Myocyte (in vitro differentiated cells): ENCODE data around the gene TRIM2. TPM values are rescaled to one million over a fixed set of nuclear protein-coding genes. Genes with fewer than 3 reads are reported as not detected.

Source experiments
- DNase-seq: peaks from one replicate; pipeline ENCODE4 v3.0.0-alpha.2; 2012; ENCODE audit warnings: low read depth
- total RNA-seq: library from RNA; depleted of rRNA; stranded (reverse); fragments of >200 nt; gene quantifications from 2 replicates; pipeline ENCODE4 v1.2.3, GENCODE V29; 2014

TRIM2 gene
- total RNA-seq, 1 donor from 2014 or later = 8.3 TPM

DNA sequence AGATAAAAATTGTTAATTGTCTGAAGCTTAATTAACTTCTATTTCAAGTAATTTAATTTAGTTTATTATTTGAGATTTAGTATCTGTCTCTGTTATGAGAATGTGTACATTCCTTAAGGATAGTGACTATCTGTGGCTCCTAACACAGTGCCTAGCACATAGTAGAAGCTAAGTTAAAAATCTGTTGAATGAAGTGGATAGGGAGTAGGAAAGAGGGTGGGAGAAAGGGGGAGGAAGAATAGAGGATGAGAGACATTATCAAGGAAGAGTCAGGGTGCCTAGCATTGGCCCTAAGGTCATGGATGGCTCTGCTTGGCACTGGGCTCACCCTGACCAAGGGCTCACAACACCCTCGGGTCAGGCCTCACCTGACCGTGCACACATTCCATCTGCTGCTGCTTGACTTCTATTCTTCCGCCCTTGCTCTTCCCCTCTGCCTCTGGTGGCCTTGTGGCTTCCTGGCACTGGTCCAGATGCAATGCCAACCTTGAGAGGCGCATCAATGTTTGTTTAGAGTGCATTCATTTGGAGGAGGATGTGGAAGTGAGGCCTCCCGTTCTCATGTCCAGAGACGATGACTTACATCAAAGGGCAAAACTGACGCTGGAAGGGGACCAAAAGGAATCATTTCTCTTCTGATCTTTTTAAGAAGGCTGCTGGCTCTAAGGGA lies 42.3 kb downstream of the TRIM2 start:
- DNase-seq = no peak

DNA sequence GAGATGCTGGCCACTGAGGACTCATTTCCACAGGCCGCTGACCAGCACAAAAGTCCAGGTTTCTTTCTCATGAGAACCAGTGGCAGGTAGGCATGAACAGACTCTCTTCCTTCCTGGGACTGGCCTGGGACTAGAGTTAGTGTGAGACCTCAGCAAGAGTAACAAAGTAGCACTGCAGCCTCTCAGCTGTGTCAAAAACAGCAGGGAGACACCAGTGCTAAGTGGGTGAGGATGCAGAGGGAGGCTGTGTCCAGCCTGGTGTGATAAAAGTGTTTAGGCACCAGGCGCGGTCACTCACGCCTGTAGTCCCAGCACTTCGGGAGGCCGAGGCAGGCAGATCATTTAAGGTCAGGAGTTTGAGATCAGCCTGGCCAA lies 42.9 kb downstream of the TRIM2 start:
- DNase-seq = no peak

DNA sequence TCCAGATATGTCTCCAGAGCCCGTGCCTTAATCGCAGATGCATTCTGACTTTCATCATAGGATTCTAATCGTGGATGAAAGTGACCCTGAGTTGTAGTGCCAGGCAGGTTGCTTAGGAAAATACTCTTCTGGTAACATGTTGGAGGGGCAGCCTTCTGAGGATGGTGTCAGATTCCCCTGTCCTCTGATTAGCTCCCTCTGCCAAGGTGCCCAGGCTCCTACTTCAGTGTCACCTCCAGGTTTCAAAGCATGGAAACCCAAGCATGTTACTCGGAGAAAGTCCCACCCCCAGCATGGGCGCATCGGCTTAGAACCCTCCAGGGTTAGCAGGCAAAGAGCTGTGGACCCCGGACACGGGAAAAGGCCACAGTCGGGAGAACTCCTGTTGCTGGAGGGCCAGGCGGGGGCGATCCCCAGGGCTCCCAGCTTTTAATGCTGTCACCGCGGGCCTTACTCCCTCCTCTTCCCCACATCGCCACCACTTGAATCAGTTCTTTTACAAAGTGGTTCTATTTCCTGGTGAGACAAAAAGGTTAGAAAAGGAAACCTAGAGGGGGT lies 44.5 kb downstream of the TRIM2 start:
- DNase-seq = no peak

DNA sequence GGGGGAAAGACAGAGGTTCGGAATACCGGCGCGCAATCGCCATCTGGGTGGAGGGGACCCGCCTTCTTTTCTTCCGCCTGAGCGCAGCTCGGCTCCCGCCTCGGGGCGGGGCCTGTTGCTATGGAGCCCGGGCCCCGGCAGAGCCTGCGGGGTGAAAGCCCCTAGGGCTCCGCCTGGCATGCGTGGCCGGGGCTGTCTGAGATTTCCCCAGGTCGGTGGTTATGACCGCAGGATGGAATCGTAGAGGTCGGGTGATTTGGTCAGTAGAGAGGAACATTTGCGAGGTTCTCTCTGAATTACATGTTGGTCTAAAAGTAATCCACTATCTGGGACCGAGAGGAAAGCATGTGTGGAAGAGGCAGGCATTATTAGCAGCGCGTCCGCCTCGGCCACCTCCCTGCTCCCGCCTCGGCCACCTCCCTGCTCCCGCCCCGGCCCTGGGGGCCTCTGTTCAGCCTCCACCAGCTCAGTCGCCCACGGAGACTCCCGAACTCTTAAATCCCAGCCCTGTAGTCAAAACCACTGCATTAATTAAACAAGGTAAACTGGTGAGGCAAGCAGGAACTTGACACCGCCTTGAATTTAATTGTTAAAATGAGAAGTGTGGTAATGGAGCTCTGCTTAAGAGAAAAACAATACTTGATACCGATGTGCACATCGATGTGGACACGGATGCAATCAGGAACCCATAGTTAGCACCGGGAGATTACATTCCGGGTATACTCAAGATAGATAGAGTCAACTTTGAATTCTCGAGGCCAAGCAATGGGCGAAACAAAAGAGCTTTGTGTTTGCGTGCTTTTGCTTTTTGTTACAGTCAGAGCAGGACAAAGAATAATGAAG lies 45.2 kb downstream of the TRIM2 start:
- peak; percentile 82 for DNase-seq

DNA sequence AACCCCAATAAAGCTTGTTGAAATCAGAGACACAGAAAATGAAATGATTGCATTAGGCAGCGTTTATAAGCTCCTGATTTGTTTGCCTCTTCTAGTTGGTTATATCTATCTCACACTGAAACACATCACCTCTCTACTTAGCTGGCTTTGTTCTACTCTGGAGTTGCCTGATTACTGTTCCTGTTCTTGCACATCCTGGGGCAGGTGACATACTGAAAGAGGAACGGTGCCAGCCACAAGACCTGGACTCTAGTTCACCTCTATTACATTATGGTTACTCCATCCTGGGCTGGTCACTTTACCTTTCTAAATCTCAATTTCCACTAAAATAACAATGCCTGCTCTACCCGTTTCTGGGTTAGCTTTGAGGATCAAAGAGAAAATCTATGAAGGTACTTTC lies 47.9 kb downstream of the TRIM2 start:
- no peak for DNase-seq

DNA sequence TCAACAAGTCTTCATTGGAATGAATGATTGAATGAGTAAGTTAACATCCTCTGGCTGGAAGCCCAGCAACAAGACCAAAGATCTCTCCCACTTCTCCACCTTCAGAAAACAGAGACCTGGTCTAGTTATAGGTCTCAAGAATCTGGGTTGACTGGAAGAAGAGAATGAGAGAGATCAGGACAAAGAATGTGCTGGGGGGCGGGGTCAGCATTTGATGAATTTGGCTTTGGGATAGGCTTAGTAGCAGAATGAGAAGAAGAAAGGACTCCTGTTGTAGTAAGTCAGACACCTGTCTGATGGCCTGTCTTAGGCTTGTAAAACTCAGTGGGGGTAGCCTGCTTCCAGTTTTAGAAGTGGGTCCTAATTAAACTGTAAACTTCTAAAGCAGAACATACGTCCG lies 51.0 kb downstream of the TRIM2 start:
- DNase-seq = no peak

DNA sequence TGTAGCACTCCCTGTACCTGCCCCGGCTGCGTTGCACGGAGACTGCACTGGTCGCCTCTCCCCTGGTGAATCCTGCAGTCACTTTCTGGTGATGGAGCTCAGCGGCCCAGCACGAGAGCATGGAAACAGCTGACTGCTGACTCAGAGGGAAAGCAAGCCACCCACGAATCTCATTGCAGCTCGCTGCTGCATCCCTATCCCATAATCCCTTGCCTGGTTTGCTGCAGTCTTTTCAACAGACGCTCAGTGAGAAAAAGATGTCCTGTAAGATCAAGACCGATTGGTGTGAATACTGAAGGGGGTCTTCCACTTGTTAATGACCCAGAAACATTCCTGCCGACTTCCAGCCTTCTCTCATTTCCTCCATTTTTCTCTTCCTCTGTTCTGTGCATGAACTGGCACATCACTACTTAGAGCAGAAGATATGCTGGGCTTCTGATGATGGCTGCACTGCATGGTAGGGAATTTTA lies 52.9 kb downstream of the TRIM2 start:
- peak; percentile 72 for DNase-seq

DNA sequence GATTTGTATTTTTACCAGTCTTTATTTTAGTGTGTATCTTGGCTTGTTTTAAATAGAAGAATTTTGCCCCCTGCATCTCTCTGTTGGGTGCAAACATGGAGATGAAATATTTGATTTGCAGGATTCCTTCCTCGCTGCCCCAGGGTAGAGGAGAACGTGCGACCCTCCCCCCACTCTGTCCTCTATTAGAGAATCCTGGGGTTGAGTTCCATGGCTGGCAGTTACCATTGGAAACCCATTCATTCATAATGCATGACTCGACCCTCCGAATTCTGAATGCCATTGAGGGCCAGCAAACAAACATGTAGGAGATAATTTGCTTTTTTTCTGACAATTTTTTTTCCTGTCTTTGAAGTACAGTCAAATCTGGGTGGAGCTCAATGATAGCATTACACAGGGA lies 53.7 kb downstream of the TRIM2 start:
- no peak for DNase-seq

DNA sequence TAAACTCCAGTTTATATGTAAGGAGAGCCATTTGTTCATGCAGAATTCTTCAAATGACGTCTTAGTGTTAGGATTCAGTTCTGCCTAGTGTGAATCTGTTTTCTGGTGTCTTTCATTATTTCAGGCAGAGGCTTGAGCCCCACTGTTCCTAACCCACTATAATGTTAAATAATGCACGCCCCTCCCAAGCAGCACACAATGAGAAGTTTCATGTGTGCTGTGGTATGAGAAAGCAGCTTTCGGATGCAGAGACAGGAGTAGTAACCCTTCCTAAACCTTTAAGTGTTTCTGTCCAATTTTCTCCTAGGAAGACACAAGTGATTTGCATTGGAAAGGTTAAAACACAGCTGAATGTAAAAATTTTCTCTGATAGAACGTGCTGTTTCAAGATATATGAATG lies 54.5 kb downstream of the TRIM2 start:
- no peak for DNase-seq

DNA sequence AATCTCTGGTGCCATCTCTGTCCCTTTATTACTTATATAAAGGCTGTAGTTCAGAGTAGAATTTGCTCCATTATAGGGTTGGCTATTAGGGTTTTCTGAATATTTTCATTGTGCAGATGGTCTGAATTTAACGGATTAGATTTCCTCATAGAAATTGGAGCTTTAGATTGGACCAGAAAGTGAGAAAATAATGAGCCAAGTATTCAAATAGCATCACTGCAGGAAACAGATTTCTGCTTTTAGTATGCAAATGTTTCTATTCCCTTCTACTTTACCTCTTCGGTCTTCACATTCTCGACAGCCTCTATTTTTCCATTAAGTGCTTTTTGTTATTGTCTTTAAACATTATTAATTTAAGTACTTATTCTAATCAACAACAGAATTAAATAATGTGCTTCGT lies 55.4 kb downstream of the TRIM2 start:
- no peak for DNase-seq

DNA sequence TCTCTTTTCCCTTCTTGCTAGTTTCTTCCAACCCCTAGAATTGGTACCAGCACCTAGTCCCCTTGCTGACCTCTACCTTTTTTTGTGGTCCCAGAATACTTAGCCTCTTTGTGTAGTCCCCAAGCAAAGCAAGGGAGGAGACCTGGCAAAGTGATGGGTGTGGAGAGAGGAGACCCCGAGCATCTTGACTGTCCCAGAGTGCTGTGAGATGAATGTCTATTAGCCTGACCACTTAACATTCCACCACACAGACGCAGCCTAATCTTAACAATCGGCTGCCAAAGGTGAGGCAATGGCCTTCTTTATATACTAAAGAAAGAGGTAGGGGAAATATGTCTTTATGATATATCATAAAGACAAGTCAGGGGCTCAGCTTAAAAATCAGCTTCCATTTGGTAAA lies 55.9 kb downstream of the TRIM2 start:
- DNase-seq = no peak

DNA sequence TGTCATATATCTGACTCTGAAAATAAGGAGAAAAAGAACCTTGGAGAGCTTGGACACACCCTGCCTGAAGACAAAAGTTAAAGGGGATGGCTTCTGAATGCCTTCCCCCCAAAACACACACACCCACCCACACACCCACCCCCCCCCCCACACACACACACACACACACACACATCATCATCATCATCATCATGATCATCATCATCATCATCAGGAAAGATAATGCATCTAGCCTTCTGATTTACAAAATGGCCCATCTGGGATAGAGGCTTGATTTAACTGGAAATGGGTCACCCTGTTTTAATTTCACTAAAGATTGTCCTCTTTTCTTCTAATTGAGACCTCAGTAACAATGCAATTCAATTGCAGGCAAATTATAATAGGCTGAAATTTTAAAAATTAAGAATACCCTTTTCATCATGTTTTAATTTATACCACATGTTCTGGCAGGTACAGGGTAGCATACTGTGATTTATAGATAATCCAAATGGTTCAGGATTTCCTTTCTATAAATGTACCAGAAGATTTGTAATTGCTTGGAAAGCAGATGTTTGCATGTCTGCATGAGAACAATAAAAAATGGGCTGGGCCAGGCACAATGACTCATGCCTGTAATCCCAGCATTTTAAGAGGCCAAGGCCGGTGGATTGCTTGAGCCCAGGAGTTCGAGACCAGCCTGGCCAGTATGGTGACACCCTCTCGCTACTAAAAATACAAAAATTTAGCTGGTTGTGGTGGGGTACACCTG lies 56.5 kb downstream of the TRIM2 start:
- peak; percentile 10 for DNase-seq

DNA sequence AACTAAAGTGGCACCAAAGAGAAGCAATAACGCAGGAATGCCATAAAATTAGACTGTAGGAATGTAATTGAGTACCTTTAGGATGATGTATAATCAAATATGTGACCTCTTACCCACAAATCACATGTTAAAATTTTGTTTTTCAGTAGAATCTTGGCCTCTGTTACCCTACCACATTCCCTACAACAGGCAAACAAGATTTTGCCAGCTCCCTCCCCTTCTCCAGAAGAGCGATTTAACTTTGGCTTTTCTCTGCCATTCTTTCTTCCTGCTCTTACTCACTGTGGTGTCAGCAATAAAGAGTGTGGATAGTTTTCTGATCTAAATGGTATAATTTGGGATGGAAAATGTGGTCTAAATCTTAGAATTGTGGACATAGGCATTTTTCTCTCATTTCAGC lies 57.2 kb downstream of the TRIM2 start:
- DNase-seq = no peak

DNA sequence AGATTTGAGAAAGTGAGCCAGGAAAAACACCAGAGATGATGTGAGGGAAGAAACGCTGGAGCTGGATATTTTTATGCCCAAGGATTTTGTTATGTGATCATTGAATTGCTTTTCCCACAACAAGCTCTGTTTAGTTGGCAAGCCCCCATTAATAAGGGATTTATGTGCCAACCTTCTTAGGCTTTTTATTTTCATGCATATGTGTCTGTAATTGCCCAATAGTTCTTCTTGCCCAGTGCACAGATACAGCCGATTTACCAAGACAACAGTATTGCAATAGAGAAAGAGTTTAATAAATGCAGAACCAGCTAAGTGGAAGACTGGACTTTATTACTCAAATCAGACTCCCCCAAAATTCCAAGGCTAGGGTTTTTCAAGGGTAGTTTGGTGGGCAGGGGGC lies 57.7 kb downstream of the TRIM2 start:
- DNase-seq = no peak

DNA sequence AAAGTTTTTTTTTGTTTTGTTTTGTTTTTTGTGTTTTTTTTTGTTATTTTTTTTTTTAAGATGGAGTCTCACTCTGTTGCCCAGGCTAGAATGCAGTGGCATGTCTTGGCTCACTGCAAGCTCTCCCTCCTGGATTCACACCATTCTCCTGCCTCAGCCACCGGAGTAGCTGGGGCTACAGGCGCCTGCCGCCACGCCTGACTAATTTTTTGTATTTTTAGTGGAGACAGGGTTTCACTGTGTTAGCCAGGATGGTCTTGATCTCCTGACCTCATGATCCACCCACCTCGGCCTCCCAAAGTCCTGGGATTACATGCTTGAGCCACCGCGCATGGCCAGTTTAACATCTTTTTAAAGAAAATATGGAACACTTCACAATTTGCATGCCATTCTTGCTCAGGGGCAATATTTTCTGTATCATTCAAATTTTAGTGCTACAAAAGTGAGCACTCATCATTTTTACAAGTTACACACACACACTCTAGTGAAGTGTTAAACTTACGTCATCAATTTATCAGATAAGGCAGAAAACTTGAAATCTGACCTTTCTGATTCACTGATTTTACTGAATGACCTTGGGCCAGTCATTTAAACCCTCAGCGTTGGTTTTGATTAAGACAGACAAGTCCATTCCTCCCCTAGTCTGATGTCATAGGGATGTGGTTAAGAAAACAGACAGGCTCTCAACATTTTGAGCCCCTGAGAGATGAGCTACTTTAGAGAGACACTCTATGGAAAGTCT lies 61.2 kb downstream of the TRIM2 start:
- DNase-seq = no peak

DNA sequence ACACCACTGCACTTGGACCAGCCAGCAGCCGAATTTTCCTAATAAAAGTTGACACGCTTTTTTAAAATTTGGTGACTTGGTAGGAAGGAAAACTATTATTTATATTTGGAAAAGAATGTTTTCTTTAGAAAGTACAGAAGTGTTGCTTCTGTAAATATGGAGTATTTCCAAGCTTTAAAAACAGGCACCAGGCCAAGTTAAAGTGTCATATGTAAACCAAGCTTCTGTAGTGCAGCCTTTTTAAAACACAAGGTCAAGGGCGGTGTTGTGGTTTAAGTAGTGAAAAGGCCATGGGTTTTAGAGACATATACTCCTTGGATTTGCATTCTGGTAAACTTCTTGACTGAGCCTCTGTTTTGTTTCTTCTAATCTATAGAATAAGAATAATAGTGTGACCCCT lies 62.7 kb downstream of the TRIM2 start:
- DNase-seq = peak; percentile 6

DNA sequence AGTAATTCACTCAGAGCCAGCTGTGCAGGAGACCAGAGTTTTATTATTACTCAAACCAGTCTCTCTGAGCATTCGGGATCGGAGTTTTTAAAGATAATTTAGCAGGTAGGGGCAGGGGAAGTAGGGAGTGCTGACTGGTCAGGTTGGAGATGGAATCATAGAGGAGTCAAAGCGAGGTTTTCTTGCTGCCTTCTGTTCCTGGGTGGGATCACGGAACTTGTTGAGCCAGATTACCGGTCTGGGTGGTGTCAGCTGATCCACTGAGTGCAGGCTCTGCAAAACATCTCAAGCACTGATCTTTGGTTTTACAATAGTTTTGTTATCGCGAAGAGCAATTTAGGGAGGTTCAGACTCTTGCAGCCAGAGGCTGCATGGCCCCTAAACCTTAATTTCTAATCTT lies 63.6 kb downstream of the TRIM2 start:
- no peak for DNase-seq

DNA sequence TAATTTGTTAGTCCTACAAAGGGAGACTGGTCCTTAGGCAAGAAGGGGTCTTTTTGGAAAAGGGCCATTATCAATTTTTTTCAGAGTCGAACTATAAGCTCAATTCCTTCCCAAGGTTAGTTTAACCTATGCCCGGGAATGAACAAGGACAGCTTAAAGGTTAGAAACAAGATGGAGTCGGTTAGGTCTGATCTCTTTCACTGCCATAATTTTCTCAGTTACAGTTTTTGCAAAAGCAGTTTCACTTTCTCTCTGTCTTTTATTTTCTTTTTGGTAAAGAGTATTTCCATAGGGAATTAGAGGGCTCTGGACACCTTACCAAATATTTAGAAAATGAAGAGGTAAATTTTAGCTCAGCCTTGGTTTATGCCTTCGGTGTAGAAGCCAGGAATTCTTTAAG lies 64.1 kb downstream of the TRIM2 start:
- no peak for DNase-seq

DNA sequence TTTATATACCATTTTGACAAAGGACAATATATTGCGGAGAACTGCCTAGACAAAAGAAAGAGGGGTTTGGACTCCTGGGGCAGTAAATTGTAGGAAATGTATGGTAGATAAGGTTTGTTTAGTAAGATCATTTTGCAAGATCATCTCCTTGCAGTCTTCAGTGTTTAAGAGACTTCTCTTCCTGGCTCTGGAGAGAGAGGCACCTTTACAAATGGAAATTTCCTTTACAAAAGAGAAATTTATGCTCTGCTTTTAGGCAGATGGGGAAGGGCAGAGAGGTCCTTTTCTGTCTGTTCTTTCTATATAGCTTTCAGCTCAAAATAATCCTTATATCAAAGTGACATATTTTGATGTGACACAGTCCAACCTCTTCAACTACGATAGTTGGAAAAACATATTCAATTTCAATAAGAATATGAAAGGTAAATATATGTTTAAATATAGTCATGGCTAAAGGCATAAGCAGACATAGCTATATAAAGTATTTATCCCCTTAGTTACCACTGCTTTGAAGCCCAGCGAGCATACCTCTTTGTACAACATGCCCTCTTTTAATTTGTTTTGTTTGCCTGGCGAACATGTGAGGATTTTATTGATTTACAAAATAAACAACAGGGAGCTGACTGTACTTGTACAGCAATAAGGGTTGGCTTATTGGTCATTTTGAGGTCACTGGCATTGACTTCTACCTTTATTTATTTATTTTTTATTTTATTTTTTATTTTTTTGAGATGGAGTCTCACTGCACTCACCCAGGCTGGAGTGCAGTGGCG lies 65.2 kb downstream of the TRIM2 start:
- no peak for DNase-seq

DNA sequence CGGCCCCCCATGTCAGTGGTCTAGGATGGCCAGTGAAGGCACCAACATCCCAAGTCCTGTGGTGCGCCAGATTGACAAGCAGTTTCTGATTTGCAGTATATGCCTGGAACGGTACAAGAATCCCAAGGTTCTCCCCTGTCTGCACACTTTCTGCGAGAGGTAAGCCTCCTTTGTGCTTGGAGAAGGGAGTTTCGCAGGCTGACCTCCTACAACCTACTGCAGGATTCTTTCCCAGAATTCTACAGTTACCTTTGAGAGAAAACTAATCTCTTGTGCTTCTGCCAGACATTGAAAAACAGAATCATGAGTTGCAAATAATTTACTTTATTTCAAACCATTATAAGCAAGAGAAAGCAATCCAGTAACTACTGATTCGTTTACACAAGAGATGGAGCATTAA lies 66.1 kb downstream of the TRIM2 start:
- no peak for DNase-seq
